Lung (tissue), 12 donors: ENCODE data around the gene PCNT. TPM values are rescaled to one million over a fixed set of nuclear protein-coding genes. Genes with fewer than 3 reads are reported as not detected.
"Not testable (repeated sequence)": the region's sequence is repeated elsewhere in the genome, so short reads cannot be mapped to it uniquely, and the experiment has no call there.

Experiments
- ATAC-seq: fragments of 200-7000 bp; cut with Tn5 transposase; one replicate; pipeline ENCODE4 v1.9.1; 2020; ENCODE audit warnings: moderate number of reproducible peaks; ENCODE audit not compliant: insufficient read depth, low FRiP score
- DNase-seq, 3 donors: peaks; one replicate each; pipeline ENCODE4 v3.0.0-alpha.2; 2013 to 2017
- H3K27ac ChIP-seq, 2 donors: one replicate each; pipeline ENCODE4 v1.5.1; 2013; ENCODE audit warnings: mild to moderate bottlenecking in 2 of 2, moderate library complexity in 2 of 2, control low read depth in 1 of 2, inconsistent platforms in 1 of 2, low read depth in 1 of 2, low read length in 1 of 2
- H3K27me3 ChIP-seq, 3 donors: one replicate each; pipeline ENCODE4 v1.5.1; 2013; ENCODE audit warnings: low read length in 2 of 3; ENCODE audit not compliant: control insufficient read depth in 3 of 3, insufficient read depth in 3 of 3
- H3K36me3 ChIP-seq, 4 donors: one replicate each; pipeline ENCODE4 v1.5.1; 2013; ENCODE audit warnings: low read length in 4 of 4, mild to moderate bottlenecking in 1 of 4, moderate library complexity in 1 of 4; ENCODE audit not compliant: control insufficient read depth in 4 of 4, insufficient read depth in 4 of 4
- H3K4me1 ChIP-seq, 5 donors: one replicate each; pipeline ENCODE4 v1.5.1; 2013; ENCODE audit warnings: low read length in 5 of 5, mild to moderate bottlenecking in 2 of 5, moderate library complexity in 1 of 5; ENCODE audit not compliant: control insufficient read depth in 5 of 5, insufficient read depth in 5 of 5
- H3K4me3 ChIP-seq: one replicate; pipeline ENCODE4 v1.5.1; 2013; ENCODE audit warnings: mild to moderate bottlenecking, control low read depth, moderate library complexity
- H3K9ac ChIP-seq, 2 donors: one replicate each; pipeline ENCODE4 v1.5.1; 2013; ENCODE audit warnings: low read length in 2 of 2, control low read depth in 1 of 2; ENCODE audit not compliant: insufficient read depth in 1 of 2
- H3K9me3 ChIP-seq, 4 donors: one replicate each; pipeline ENCODE4 v1.5.1; 2013; ENCODE audit warnings: low read length in 3 of 4, mild to moderate bottlenecking in 1 of 4, moderate library complexity in 1 of 4; ENCODE audit not compliant: control insufficient read depth in 4 of 4, insufficient read depth in 3 of 4
- WGBS, 2 donors: extraction: QIAGEN DNeasy Blood & Tissue Kit; methylation state at CpG; one replicate each; pipeline ENCODE4 v1.1.7; 2013; 5-methylcytosine and 5-hydroxymethylcytosine counted together
- polyA plus RNA-seq, 2 donors: library from polyadenylated mRNA; stranded (reverse); fragments of 200-250 nt; gene quantifications; one replicate each; pipeline ENCODE4 v1.2.1, GENCODE V29; 2013
- total RNA-seq, 2 donors: library from RNA; depleted of rRNA in 1 of 2; stranded (reverse); fragments of >200 nt in 1 of 2; gene quantifications; one replicate each; pipeline ENCODE4 v1.2.1, GENCODE V29; 2014 to 2021
- TF ChIP-seq, protein P1 (sequence below): IDR thresholded peaks from 2 replicates; pipeline ENCODE4 v1.5.1; 2012; ENCODE audit warnings: mild to moderate bottlenecking; ENCODE audit errors: control extremely low read depth, extremely low read depth
- donor health status: control.
- donor health status: control.
- donor health status: Bipolar disorder and iron deficiency.
- donor health status: healthy.
- donor health status: DM: yes; HTN: yes; CAD: no.

PCNT gene
- total and polyA plus RNA-seq, 4 donors = 9.8 to 37.2 (median 18.5) TPM

DNA sequence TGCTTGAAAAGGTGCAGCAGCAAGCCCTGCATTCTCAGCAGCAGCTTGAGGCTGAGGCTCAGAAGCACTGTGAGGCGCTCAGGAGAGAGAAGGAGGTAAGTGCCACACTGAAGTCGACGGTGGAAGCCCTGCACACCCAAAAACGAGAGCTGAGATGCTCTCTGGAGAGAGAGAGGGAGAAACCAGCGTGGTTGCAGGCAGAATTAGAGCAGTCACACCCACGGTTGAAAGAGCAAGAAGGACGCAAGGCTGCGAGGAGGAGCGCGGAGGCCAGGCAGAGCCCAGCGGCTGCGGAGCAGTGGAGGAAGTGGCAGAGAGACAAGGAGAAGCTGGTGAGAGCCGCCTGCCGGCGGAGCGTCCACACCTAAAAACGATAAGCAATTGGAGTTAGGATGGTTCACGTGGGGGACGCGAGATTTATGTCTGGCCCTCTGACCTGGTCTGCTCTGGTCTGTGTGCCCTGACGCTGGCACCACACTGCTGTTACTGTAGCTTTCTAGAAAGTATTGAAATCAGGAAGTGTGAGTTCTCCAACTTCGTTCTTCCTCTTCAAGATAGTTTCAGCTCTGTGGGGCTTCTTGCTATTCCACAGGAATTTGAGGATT, 108.0 kb downstream of the PCNT start:
- Histone ChIP-seq H3K27ac (no peak overlapping the region), H3K4me1 (no peaks in the 10 kb centered on the region), H3K36me3 (peaks cover 6 to 66% (median 29%) of the 10 kb centered on the region in 4 donors), H3K4me3 (no peak overlapping the region), H3K9me3 (no peaks in the 10 kb centered on the region), H3K27me3 (no peaks in the 10 kb centered on the region), H3K9ac (no peak overlapping the region)
- TF ChIP-seq, protein P1, sequence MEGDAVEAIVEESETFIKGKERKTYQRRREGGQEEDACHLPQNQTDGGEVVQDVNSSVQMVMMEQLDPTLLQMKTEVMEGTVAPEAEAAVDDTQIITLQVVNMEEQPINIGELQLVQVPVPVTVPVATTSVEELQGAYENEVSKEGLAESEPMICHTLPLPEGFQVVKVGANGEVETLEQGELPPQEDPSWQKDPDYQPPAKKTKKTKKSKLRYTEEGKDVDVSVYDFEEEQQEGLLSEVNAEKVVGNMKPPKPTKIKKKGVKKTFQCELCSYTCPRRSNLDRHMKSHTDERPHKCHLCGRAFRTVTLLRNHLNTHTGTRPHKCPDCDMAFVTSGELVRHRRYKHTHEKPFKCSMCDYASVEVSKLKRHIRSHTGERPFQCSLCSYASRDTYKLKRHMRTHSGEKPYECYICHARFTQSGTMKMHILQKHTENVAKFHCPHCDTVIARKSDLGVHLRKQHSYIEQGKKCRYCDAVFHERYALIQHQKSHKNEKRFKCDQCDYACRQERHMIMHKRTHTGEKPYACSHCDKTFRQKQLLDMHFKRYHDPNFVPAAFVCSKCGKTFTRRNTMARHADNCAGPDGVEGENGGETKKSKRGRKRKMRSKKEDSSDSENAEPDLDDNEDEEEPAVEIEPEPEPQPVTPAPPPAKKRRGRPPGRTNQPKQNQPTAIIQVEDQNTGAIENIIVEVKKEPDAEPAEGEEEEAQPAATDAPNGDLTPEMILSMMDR = no peak
- 64 to 77% methylated on average over 22 of the region's 22 CpGs for WGBS, 2 donors
- no peak for ATAC-seq
- DNase-seq = no peak

DNA sequence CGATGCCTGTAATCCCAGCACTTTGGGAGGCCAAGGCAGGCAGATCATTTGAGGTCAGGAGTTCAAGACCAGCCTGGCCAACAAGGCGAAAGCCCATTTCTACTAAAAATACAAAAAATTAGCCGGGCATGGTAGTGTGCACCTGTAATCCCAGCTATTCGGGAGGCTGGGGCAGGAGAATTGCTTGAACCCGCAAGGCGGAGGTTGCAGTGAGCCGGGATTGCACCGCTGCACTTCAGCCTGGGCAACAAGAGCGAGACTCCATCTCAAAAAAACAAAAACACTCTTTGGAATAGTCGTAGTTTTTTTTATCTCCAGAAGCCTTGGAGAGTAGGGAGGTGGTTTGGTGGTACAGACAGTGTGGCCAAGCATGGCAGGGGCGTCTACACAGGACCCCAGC, 109.2 kb downstream of the PCNT start:
- H3K36me3 ChIP-seq = peaks cover 7 to 59% (median 27%) of the 10 kb centered on the region in 4 donors
- not testable (repeated sequence) for H3K27ac ChIP-seq, H3K4me1 ChIP-seq, H3K9me3 ChIP-seq, H3K27me3 ChIP-seq, H3K4me3 ChIP-seq, ATAC-seq, DNase-seq, H3K9ac ChIP-seq
- WGBS, 2 donors = 91 to 93% methylated on average over 11 of the region's 11 CpGs

DNA sequence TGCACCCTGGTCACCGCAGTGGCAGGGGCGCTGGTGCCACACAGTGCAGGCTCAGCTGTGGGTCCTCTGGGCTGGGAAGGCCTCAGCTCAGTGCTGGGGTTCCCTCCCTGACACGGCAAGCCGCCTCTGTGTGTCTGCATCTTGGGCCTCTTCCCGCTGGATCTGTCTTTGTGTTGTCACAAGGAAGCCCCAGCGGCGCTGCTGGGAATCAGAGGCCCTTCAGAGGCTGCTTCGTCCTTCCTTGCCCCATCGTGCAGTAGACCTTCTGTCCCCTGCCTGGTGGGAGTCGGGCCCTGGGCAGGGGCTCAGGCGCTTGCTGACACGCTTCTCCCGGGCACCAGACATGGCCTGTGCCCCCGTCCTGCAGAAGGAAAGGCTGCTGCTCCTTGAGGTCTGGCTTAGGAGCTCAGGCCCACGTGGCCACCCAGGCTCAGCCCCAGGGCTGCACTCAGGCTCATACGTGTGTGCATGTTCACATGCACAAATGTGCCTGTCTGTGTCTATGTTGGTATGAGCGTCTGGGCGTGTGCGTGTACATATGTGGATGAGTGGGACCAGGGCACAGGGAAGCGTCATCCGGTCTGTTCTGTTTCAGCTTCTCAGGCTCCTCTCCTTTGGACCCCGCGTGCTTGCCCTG, 110.5 kb downstream of the PCNT start:
- Histone ChIP-seq H3K9me3 (no peaks in the 10 kb centered on the region), H3K4me1 (no peaks in the 10 kb centered on the region), H3K27me3 (no peaks in the 10 kb centered on the region), H3K9ac (no peak overlapping the region), H3K27ac (no peak overlapping the region), H3K36me3 (peaks cover 11 to 54% (median 30%) of the 10 kb centered on the region in 4 donors), H3K4me3 (no peak overlapping the region)
- DNase-seq (no peak), ATAC-seq (no peak)
- WGBS, 2 donors = 97 to 99% methylated on average over 23 of the region's 23 CpGs
- TF ChIP-seq, protein P1 = no peak

DNA sequence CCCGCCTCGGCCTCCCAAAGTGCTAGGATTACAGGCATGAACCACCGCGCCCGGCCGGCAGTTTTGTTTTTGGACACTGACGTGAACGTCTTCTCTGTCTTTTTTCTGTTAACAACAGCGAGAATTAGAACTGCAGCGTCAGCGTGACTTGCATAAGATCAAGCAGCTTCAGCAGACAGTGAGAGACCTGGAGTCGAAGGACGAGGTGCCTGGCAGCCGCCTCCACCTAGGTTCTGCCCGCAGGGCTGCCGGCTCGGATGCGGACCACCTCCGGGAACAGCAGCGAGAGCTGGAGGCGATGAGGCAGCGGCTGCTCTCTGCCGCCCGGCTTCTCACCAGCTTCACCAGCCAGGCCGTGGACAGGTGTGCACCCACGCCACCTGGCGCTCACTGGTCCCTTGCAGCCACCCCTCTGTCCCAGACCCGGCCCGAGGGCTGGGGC, 111.9 kb downstream of the PCNT start:
- H3K4me3 ChIP-seq = no peak overlapping the region
- no peaks in the 10 kb centered on the region for H3K27me3 ChIP-seq
- DNase-seq (no peak), ATAC-seq (no peak)
- 95 to 97% methylated on average over 29 of the region's 29 CpGs for WGBS, 2 donors
- peaks cover 13 to 48% (median 29%) of the 10 kb centered on the region in 4 donors for H3K36me3 ChIP-seq
- no peak overlapping the region for H3K9ac ChIP-seq
- TF ChIP-seq, protein P1 = no peak
- H3K4me1 ChIP-seq = no peaks in the 10 kb centered on the region
- no peak overlapping the region for H3K27ac ChIP-seq
- H3K9me3 ChIP-seq = no peaks in the 10 kb centered on the region
